ENCODE results near the gene DOCK9. TPM values are rescaled to one million over a fixed set of nuclear protein-coding genes. Genes with fewer than 3 reads are reported as not detected.

The DOCK9 gene
- total RNA-seq, 1 donor, result 44.5 TPM

GRCh38 chr13:98810746-98811145 is 167.1 kb downstream of the DOCK9 start:
- Histone ChIP-seq H3K4me1 (ENCODE audit: insufficient read depth, low read length) (no peaks in the 10 kb centered on the region), H3K36me3 (ENCODE audit: insufficient read depth, low read length) (no peaks in the 10 kb centered on the region), H2AFZ (ENCODE audit: low read length) (no peak overlapping the region), H3K4me2 (ENCODE audit: insufficient read depth, low read length) (no peak overlapping the region), H3K27ac (ENCODE audit: low read depth, low read length) (no peak overlapping the region), H4K20me1 (ENCODE audit: insufficient read depth, low read length) (no peaks in the 10 kb centered on the region), H3K79me2 (ENCODE audit: insufficient read depth, low read length) (no peaks in the 10 kb centered on the region), H3K9me3 (ENCODE audit: low read depth, low read length) (no peaks in the 10 kb centered on the region), H3K4me3 (ENCODE audit: insufficient read depth, low read length) (no peak overlapping the region), H3K27me3 (ENCODE audit: insufficient read depth, low read length) (no peaks in the 10 kb centered on the region)
- no peak for DNase-seq (ENCODE audit: insufficient read length, low spot score, missing footprints)
- TF ChIP-seq CTCF (IDR thresholded peaks at IDR 0.05; ENCODE audit: extremely low read depth, low read depth, low read length), result no peak

- Histone ChIP-seq H3K4me1 (ENCODE audit: insufficient read depth, low read length) (no peaks in the 10 kb centered on the region), H4K20me1 (ENCODE audit: insufficient read depth, low read length) (no peaks in the 10 kb centered on the region), H2AFZ (ENCODE audit: low read length) (no peak overlapping the region), H3K27me3 (ENCODE audit: insufficient read depth, low read length) (no peaks in the 10 kb centered on the region), H3K36me3 (ENCODE audit: insufficient read depth, low read length) (no peaks in the 10 kb centered on the region), H3K9me3 (ENCODE audit: low read depth, low read length) (no peaks in the 10 kb centered on the region), H3K4me2 (ENCODE audit: insufficient read depth, low read length) (no peak overlapping the region), H3K27ac (ENCODE audit: low read depth, low read length) (no peak overlapping the region), H3K4me3 (ENCODE audit: insufficient read depth, low read length) (no peak overlapping the region), H3K79me2 (ENCODE audit: insufficient read depth, low read length) (no peaks in the 10 kb centered on the region)
- DNase-seq (ENCODE audit: insufficient read length, low spot score, missing footprints), result no peak
- no peak for TF ChIP-seq CTCF (IDR thresholded peaks at IDR 0.05; ENCODE audit: extremely low read depth, low read depth, low read length)
Measured at GRCh38 chr13:98809345-98809777, 168.5 kb downstream of the DOCK9 start.

- no peaks in the 10 kb centered on the region for H3K27me3 ChIP-seq (ENCODE audit: insufficient read depth, low read length)
- TF ChIP-seq CTCF (IDR thresholded peaks at IDR 0.05; ENCODE audit: extremely low read depth, low read depth, low read length), result no peak
- no peaks in the 10 kb centered on the region for H4K20me1 ChIP-seq (ENCODE audit: insufficient read depth, low read length)
- H3K4me1 ChIP-seq (ENCODE audit: insufficient read depth, low read length), result no peaks in the 10 kb centered on the region
- no peak overlapping the region for H3K27ac ChIP-seq (ENCODE audit: low read depth, low read length)
- H3K9me3 ChIP-seq (ENCODE audit: low read depth, low read length), result no peaks in the 10 kb centered on the region
- H3K36me3 ChIP-seq (ENCODE audit: insufficient read depth, low read length), result no peaks in the 10 kb centered on the region
- no peak overlapping the region for H3K4me3 ChIP-seq (ENCODE audit: insufficient read depth, low read length)
- DNase-seq (ENCODE audit: insufficient read length, low spot score, missing footprints), result no peak
- H3K79me2 ChIP-seq (ENCODE audit: insufficient read depth, low read length), result no peaks in the 10 kb centered on the region
- H3K4me2 ChIP-seq (ENCODE audit: insufficient read depth, low read length), result no peak overlapping the region
- no peak overlapping the region for H2AFZ ChIP-seq (ENCODE audit: low read length)
Measured at GRCh38 chr13:98807774-98808173, 170.1 kb downstream of the DOCK9 start.

- H3K27ac ChIP-seq (ENCODE audit: low read depth, low read length), result no peak overlapping the region
- H3K27me3 ChIP-seq (ENCODE audit: insufficient read depth, low read length), result no peaks in the 10 kb centered on the region
- no peaks in the 10 kb centered on the region for H3K9me3 ChIP-seq (ENCODE audit: low read depth, low read length)
- no peaks in the 10 kb centered on the region for H3K36me3 ChIP-seq (ENCODE audit: insufficient read depth, low read length)
- no peaks in the 10 kb centered on the region for H3K4me1 ChIP-seq (ENCODE audit: insufficient read depth, low read length)
- no peak overlapping the region for H2AFZ ChIP-seq (ENCODE audit: low read length)
- H3K79me2 ChIP-seq (ENCODE audit: insufficient read depth, low read length), result no peaks in the 10 kb centered on the region
- no peak for DNase-seq (ENCODE audit: insufficient read length, low spot score, missing footprints)
- H4K20me1 ChIP-seq (ENCODE audit: insufficient read depth, low read length), result no peaks in the 10 kb centered on the region
- no peak overlapping the region for H3K4me2 ChIP-seq (ENCODE audit: insufficient read depth, low read length)
- TF ChIP-seq CTCF (IDR thresholded peaks at IDR 0.05; ENCODE audit: extremely low read depth, low read depth, low read length), result no peak
- H3K4me3 ChIP-seq (ENCODE audit: insufficient read depth, low read length), result no peak overlapping the region
Measured at GRCh38 chr13:98804336-98804855, 173.5 kb downstream of the DOCK9 start.

Measured in osteoblast (primary cell).